ENCODE measurements around the gene PNMA6F.

- no peak for TF ChIP-seq CTCF (IDR thresholded peaks at IDR 0.05; ENCODE audit: low read depth, low read length, poor library complexity, severe bottlenecking)
- TF ChIP-seq EZH2phosphoT487 (IDR thresholded peaks at IDR 0.05; ENCODE audit: borderline replicate concordance, low read length), result no peak
Observed at GRCh38 chrX:153339662-153340061, 18.1 kb upstream of the PNMA6F start.
